NAMALWA (cell line): ENCODE data around the gene DDI2.
A peak's percentile ranks its signal among the peaks of the same experiment; 100 is the strongest.
"Not testable (repeated sequence)": the region's sequence is repeated elsewhere in the genome, so short reads cannot be mapped to it uniquely, and the experiment has no call there.

Experiments used
- DNase-seq: peaks from one replicate; pipeline ENCODE4 v3.0.0-alpha.2; 2015; ENCODE audit warnings: low spot score

The DDI2 gene

DNA sequence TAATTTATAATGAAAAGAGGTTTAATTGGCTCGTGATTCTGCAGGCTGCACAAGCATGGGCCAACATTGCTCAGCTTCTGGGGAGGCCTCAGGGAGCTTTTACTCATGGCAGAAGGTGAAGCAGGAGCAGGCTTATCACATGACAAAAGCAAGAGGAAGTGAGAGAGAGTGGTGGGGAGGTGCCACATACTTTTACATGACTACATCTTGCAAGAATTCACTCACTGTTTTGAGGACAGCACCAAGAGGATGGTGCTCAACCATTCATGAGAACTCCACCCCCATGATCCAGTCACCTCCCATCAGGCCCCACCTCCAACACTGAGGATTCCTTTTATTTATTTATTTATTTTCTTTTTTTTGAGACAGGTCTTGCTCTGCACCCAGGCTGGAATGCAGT, 61.3 kb downstream of the DDI2 start:
- DNase-seq: peak; percentile 47

DNA sequence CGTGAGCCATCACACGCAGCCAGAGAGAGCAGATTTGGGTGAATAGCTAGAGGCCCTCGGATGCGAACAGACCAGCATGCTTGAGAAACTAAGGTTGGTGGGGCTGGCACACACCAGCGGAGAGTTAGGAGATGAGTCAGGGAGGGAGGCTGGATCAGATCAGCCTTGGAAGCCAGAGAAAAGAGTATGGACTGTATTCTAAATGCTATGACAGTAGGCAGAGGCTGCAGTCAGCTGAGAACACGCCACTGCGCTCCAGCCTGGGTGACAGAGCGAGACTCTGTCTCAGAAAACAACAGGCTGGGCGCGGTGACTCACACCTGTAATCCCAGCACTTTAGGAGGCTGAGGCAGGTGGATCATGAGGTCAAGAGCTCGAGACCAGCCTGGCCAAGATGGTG, 62.9 kb downstream of the DDI2 start:
- no peak for DNase-seq

DNA sequence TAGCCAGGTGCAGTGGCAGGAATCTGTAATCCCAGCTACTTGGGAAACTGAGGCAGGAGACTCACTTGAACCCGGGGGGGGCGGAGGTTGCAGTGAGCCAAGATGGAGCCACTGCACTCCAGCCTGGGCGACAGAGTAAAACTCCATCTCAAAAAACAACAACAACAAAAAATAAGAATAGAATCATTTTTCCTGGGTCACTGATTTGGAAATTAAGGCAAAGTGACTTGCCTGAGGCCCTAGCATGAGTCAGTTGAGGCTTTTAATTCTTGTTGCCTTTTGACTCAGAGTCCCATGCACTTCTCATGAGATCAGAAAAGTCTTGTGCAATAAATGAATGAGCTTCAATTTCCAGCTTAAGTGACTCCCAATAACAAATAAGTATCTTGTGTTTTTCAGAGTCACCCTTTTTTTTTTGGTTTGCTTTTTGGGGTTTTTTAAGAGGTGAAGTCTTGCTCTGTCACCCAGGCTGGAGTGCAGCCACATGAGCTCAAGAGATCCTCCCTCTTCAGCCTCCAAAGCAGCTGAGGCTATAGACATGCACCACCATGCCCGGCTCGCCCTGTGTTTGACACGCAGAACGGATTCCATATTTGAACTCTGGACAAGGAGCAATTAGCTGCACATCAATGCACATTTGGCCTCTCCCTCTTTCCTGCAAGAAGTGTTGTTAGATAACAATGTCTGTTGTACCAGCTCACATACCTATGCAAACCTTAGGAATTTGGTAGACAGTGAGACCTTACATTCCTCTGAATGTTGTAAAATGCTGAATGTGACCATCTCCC, 63.5 kb downstream of the DDI2 start:
- DNase-seq: no peak

DNA sequence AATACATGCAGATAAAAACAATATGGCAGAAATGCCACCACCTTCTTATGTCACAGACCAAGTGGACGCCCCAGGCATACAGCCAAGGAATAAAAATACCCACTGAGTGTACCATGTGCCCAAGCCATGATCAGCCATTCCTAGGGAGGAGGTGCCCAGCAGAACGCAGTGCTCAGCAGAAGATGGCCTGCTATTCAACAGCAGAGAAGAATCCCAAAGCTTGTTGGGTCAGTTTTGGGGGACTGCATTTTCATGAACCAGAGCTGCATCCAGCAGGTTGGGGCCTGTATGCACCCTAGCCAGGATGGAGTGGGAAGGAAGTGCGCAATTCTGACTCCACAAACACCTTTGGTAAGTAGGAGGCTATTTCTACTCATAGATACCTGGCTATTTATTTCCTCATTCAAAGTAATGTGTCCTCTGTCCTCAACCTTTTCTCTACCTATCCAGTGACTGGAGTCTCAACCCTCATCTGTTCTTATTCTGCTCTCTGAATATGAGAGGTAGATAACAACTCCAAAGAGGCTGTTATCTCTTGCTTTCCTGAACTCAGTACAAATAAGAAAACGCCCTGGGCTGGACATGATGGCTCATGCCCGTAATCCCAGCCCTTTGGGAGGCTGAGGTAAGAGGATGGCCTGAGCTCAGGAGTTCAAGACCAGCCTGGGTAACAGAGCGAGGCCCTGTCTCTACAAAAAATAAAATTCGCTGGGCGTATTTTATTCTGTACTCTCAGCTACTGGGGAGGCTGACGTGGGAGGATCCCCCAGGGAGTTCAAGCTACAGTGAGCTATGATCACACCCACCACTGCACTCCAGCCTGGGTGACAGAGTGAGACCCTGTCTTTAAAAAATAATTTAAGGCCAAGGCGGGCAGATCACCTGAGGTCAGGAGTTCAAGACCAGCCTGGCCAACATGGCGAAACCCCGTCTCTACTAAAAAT, 64.4 kb downstream of the DDI2 start:
- peak; percentile 77 for DNase-seq

DNA sequence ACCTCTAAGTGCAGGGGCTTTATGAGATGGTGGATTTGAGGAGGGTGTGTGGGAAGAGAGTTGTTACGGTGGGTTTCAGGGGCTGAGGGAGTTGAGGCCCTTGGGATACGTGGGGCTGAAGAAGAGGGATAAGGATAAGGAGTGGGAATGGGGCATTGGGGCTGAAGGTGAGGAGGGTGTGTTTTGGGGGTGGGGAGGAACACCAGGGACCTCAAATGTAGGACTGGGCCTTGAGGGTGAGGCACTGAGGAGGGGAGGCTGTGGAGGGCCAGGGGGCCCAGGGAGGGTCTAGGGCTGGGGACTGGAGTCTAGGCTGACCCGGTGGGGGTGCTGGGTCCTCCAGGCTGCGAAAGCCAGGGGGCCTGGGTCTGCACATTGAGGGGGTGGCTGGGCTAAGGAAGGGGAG, 65.7 kb downstream of the DDI2 start:
- no peak for DNase-seq

DNA sequence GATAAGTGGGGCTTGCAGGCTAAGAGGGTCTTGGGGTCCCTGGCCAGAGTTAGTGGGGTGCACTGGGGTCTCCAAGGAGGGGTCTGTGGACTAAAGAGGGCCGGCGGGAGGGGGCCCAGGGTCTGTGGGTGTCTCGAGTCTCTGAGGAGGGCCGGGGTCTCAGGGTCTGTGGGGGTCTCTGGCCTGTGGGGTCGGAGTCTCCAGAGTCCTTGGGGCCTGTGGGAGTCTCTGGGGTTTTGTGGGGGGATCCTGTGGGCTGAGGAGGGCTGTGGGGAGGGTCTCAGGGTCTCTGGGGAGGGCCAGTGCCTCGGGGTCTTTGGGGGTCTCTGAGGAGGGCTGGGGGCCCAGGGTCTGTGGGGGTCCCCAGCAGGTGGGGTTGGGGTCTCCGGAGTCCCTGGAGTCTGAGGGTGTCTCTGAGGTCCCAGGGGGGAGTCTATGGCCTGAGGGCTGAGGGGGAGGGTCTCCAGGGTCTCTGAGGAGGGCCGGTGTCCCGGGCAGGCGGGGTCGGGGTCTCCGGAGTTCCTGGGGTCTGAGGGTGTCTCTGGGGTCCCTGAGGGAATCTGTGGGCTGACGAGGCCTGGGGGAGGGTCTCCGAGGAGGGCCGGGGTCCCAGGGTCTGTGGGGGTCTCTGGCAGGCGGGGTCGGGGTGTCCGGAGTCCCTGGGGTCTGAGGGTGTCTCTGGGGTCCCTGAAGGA, 66.2 kb downstream of the DDI2 start:
- DNase-seq: no peak

DNA sequence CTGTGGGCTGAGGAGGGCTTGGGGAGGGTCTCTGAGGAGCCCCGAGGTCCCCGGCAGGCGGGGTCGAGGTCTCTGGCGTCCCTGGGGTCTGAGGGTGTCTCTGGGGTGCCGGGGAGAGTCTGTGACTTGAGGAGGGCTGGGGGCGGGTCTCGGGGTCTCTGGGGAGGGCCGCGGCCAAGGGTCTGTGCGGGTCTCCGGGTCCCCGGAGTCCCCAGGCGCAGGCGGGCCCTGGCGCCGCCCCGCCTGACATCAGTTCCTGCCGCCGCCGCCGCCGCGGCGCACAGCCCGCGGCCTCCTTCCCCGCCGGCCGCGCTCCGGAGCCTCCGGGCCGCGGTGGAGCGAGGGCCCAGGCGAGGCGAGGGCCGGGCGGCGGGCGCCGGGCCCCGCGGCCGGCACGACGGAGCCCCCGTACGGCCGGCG, 66.8 kb downstream of the DDI2 start, which contains the start of gene PLEKHM2:
Gene PLEKHM2, plus strand, starts transcription at position 279 of the 420 bp plus-strand sequence. CDS start 239 bp downstream, outside the sequence.
- peak; percentile 69 for DNase-seq

DNA sequence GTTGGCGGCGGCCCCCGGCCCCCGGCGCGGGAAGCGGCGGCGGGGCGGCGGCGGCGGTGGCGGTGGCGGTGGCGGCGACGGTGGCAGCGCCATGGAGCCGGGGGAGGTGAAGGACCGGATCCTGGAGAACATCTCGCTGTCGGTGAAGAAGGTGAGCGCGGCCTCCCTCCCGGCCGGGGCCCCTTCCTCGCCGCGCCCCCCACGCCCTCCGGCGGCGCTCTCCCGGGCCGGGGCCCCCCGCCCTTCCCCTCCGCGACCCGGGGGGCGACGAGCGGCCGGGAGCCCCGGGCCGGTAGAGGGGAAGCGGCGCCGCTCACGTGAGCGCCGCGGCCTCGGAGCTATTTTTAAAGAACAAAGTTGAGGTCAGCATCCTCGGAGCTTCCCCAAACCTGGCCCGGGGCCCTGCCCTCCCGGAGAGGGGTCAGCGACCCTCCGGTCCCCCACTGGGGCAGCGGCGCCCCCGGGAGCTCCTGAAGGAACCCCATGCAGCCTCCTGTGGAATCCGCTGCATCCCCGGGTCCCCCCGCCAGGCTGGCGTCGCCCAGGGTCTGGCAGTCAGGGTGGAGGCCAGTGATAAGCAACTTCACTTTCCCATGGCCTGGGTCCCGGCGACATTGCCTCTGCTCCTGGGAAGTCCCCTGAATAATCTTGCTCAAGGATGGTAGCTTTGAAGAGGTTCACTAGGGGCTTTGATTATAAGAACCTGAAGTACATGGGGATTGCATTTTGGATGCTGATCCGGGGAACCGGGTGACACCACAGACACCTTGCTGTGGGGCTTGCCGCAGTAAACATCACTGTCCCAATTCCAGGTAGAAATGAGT, 67.4 kb downstream of the DDI2 start:
- DNase-seq: peak; percentile 61

DNA sequence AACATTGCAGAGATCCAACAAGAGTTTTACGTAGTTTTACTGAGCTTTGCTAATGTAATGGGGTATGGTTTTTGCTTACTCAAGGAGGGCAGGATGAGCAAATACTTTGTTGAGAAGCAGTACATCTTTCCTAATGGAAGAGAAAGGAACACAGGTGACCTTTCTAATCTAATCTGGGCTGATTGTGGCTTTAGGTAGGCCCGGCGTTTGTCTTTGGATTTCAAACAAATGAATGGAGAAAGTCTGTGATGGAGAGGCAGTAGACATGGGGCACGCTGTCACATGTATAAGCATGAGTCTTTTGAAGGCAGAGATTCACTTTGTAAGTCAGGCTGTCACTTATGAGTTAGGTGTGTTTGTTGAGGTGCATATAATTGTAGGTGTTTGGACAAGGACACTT, 68.6 kb downstream of the DDI2 start:
- no peak for DNase-seq

DNA sequence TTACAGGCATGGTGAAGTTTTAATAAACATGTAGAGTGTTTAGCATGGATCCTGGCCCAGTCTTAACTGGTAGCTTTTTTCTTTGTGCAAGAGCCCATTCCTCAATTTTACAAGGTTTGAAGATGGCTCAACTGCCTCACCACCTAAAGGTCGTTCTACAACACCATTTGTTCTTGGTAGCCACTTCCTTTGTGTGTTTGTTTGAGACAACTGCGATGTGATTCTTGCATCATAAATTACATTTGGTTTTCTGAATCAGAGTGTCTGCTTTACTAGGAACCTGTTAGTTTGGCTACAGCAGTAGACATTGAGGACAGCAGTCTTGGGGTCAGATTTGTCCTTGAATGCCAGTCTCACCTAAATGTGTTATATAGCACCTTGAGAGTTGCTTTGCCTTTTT, 70.2 kb downstream of the DDI2 start:
- DNase-seq: no peak

DNA sequence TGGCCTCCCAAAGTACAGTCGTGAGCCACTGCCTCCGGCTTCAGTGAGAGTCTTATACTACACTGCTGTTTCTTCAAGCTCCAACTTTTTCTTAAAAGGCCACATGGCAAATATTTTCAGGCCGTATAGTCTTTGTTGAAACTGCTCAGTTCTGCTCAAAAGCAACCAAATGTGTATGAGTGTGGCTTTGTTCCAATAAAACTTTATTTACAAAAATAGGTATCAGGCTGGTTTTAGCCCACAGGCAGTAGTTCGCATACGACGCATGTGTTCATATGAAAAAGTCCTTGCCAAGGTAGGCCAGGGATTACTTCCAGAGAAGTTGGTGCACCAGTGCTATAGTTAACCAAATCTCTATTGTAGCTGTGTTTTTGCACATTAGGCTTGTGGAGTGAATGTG, 73.1 kb downstream of the DDI2 start:
- DNase-seq: no peak

DNA sequence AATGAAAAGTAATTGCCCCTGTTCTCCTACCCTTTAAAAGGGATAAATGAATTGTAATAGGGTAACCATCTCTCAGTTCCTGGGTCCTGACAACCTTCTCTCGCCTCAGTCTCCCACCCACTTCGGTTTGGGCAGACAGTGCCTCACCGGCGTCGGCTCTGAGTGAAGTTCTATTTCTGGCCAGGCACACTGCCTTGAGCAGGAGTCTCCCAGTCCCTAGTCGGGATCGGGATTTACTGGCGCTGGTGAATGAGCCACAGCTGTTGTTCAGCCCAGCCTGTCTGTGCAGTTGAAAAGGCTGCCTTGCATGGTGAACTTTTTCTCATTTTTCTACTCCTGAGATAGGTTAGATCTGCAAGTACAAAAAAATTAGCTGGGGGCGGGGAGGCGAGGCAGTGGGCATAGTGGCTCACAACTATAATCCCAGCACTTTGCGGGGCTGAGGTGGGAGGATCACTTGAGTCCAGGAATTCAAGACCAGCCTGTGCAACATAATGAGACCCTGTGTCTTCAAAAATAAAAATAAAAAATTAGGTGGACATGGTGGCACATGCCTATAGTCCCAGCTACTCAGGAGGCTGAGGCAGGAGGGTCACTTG, 74.3 kb downstream of the DDI2 start:
- DNase-seq: no peak

DNA sequence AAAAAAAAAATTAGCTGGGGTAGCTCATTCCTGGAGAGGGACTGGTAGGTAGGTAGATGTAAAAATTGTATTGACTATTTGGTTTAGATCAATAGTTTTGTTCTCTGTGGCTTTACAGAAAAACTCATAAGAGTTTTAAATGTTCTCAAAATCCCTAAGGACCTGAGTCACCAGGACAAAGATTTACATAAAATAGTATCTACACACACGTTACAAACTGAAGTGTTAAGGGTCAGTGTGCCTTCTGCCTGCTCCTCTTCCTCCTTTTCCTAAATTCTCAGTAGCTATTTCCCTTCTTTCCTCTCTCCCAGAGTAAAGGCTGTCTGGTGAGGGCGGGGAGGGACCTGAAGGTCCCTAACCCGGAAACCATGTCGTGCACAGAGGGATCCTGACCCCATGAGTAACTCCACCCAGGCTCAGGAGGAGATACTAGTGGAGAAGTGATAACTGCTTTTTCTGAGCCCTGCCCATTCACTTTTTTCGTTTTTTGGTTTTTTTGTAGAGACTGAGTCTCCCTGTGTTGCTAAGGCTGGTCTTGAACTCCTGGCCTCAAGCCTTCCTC, 74.9 kb downstream of the DDI2 start:
- no peak for DNase-seq

DNA sequence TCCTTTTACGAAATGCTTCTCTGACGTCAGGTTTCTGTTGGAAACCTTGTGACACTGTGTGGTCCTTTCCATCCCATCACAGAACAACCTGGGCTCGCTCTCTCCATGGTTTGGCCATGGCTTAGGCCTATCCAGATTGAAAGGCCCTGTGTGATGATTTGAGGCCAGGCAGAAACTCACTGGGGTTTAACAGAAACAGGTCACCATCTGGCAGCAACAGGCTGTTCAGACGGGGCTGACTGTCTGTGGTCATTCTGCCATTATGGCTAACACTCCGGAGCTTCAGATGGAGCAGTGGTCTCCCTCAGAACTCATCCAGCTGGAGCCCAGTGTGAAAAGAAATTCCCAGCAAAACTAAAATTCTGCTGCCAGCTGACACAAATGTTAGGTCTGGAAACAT, 76.1 kb downstream of the DDI2 start:
- DNase-seq: no peak

DNA sequence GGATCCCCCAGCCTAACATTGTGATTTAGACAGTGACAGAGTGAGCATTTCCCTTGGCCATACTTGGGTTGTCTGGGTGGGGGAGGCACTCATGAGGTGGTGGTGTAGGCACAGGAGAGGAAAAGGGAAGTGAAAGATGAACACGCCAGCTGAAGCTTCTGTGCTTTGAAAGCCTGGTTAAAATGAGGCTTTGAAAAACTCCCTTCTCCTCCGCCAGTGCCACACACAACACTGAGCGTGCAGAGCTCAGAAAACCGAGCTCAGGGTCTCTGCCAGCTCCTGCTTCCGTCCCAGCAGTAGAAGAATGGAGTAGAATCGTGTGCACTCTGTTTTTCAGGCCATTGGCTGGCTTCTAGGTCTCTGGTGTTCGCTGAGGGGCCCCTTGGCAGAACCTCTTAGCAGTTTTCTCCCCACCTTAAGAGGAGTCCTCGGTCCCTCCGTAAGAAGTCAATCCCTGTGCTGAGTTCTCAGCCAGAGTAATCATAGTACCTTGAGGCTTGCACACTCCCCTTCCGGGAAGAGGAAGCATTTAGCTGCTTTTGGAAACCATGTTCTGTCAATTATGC, 79.8 kb downstream of the DDI2 start:
- DNase-seq: peak; percentile 97

DNA sequence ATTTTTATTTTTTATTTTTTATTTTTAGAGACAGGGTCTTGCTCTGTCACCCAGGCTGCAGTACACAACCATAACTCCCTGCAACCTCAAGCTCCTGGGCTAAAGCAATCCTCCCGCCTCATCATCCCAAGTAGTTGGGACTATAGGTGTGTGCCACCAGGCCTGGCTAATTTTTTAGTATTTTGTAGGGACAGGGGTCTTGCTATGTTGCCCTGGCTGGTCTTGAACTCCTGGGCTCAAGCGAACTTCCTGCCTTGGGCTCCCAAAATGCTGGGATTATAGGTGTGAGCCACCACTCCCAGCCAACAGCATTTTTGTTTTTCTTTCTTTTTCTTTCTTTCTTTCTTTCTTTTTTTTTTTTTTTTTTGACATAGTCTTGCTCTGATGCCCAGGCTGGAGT, 80.9 kb downstream of the DDI2 start:
- DNase-seq: no peak

DNA sequence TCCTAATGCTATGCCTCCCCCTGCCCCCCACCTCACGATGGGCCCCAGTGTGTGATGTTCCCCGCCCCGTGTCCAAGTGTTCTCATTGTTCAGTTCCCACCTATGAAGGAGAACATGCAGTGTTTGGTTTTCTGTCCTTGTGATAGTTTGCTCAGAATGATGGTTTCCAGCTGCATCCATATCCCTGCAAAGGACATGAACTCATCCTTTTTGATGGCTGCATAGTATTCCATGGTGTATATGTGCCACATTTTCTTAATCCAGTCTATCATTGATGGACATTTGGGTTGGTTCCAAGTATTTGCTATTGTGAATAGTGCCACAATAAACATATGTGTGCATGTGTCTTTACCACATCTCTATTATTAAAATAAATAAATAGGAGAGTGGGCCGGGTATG, 82.1 kb downstream of the DDI2 start:
- not testable (repeated sequence) for DNase-seq

DNA sequence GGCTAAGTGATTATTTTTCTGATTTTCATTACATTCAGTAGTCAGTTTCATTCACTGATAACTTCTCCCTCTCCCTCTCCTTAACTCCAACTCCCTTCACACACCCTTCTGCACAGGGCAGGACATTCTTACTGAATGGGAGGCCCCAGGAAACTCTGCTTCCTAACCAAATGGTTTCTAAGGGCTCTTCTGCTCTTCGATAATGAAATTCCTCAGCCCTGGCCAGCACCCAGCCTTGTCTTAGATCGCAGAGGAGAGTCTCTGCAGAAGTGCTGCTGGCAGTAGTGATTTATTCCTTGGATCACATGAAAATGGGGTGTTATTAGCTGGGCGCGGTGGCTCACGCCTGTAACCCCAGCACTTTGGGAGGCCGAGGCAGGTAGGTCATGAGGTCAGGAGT, 83.2 kb downstream of the DDI2 start:
- no peak for DNase-seq

DNA sequence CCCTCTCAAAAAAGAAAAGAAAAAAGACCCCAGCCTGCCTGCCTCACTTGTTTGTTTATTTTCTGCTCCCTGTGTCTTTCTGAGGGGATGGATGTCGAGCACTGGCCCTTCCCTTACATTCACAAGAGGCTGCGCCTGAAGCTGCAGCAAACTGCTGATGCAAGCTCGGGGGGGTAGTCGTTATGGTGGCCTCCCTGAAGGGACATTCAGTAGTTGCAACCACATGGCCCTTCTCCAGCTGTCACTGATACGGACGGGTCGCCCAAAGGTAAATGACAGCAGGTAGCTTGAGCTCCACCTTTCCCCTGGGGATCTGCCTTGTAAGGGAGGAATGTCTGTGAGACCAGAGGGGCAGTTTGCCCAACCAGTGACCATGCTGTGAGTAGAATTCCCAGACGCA, 84.5 kb downstream of the DDI2 start:
- no peak for DNase-seq

DNA sequence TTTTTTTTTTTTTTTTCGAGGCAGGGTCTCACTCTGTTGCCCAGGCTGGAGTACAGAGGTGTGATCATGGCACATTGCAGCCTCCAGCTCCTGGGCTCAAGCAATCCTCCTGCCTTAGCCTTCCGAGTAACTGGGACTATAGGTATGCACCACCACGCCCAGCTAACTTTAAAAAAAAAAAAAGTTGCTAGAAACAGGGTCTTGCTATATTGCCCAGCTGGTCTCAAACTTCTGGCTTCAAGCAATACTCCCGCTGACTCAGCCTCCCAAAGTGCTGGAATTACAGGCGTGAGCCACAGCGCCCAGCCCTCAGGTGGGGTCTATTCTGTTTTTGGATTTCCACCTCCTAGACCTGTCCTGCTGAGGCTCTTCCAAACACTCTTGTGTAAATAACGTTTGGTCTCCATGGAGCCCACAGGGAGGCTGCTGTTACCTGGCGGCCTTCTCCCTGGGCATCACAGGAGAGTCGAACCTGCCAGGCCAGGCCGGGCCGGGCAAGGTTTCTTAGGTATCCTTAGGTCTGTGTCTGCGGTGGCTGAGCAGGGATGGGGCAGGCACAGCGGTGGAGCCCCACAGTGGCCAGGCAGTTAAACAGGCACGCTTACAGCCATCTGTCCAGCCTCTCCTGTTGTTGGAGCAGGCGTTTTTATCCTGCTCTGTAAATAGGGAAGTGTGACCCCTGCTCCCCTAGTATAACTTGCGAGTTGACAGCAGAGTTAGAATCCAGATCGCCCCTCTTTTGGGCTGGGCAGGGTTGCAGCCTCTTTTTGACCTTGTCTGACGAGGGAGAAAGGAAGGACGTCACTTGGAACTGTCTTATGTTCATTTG, 85.7 kb downstream of the DDI2 start:
- DNase-seq: no peak
